ENCODE results near the gene GPR33. TPM values are rescaled to one million over a fixed set of nuclear protein-coding genes. Genes with fewer than 3 reads are reported as not detected.

GPR33 gene
- total RNA-seq, 1 experiment from 2014 or later, result not detected

GRCh38 chr14:31527546-31527945 lies 39.7 kb upstream of the GPR33 start:
- Histone ChIP-seq H3K18ac (ENCODE audit: insufficient read length, low read depth, low read length) (no peak overlapping the region), H4K91ac (ENCODE audit: insufficient read length, low read depth, low read length) (no peak overlapping the region), H2BK20ac (ENCODE audit: low read depth, low read length, poor library complexity, severe bottlenecking) (no peak overlapping the region), H3K9ac (ENCODE audit: extremely low read depth, insufficient read length, low read length) (no peak overlapping the region), H3K4me1 (ENCODE audit: insufficient read depth, low read length) (no peaks in the 10 kb centered on the region), H3K23ac (ENCODE audit: insufficient read length, low read depth, low read length) (no peak overlapping the region), H2AFZ (ENCODE audit: low read length) (no peak overlapping the region), H2BK120ac (ENCODE audit: low read depth, low read length, poor library complexity, severe bottlenecking) (no peak overlapping the region), H3T11ph (ENCODE audit: low read length) (no peak overlapping the region), H4K8ac (replicated peaks; ENCODE audit: insufficient read length, low read depth, low read length) (no peak overlapping the region), H3K14ac (ENCODE audit: insufficient read depth, low read length) (no peak overlapping the region), H2BK5ac (ENCODE audit: insufficient read length, low read length) (no peak overlapping the region), H2BK12ac (ENCODE audit: insufficient read length, low read depth, low read length) (no peak overlapping the region), H3K79me2 (ENCODE audit: insufficient read depth, low read length) (no peaks in the 10 kb centered on the region), H3K27me3 (ENCODE audit: insufficient read depth, low read length) (no peaks in the 10 kb centered on the region), H3K4me2 (ENCODE audit: insufficient read depth, insufficient read length, low read length) (no peak overlapping the region), H3K9me3 (ENCODE audit: control insufficient read depth, low read depth, low read length) (no peaks in the 10 kb centered on the region), H3K23me2 (ENCODE audit: insufficient read length, low read depth, low read length, poor library complexity, severe bottlenecking) (no peaks in the 10 kb centered on the region), H4K20me1 (ENCODE audit: control insufficient read depth, insufficient read depth, insufficient read length) (no peaks in the 10 kb centered on the region), H4K5ac (ENCODE audit: insufficient read length, low read depth, low read length) (no peak overlapping the region), H3K4ac (ENCODE audit: low read depth, low read length) (no peak overlapping the region), H3K56ac (ENCODE audit: insufficient read length, low read depth, low read length) (no peak overlapping the region), H2AK5ac (ENCODE audit: insufficient read length, low read length) (no peak overlapping the region), H3K79me1 (ENCODE audit: insufficient read depth, low read depth, low read length, poor library complexity, severe bottlenecking) (no peaks in the 10 kb centered on the region), H2BK15ac (ENCODE audit: low read depth, low read length) (no peak overlapping the region), H3K27ac (ENCODE audit: insufficient read length, low read depth, low read length) (no peak overlapping the region)
- no peak for TF ChIP-seq CTCF (conservative IDR thresholded peaks at IDR 0.05)
- no peaks in the 10 kb centered on the region for H3K9me3 Mint-ChIP-seq
- 0 out of 4 replicates have a peak, but pooled peaks cover 0 to 4% of the 10 kb centered on the region in 2 experiments for H3K4me1 Mint-ChIP-seq
- no peaks in the 10 kb centered on the region; a peak in 1 of 7 replicates for H3K36me3 Mint-ChIP-seq (ENCODE audit: insufficient read depth in 1 of 3, low read depth in 3 of 3)
- no peak overlapping the region for H3K27ac Mint-ChIP-seq
- WGBS (ENCODE audit: extremely low coverage, insufficient read length, low lambda C conversion rate), result no CpG with 5 or more reads among the region's 8 CpGs
- no peak for DNase-seq
- no peak overlapping the region for H3K4me3 Mint-ChIP-seq
- H3K27me3 Mint-ChIP-seq (ENCODE audit: low read depth), result no peaks in the 10 kb centered on the region
